Stomach (tissue), 9 donors: Measurements from ENCODE around the gene SLC5A10. TPM values are rescaled to one million over a fixed set of nuclear protein-coding genes. Genes with fewer than 3 reads are reported as not detected.

ENCODE experiments used
- DNase-seq, 2 donors: peaks; one replicate each; pipeline versions ENCODE4 v3.0.0 to v3.0.0-alpha.2; 2013 to 2019
- H3K27ac ChIP-seq, 5 donors: fragments of 200-600 bp in 4 of 5; sonication (generic) in 4 of 5; one replicate each; pipeline ENCODE4 v1.5.1; 2013 to 2019; ENCODE audit warnings: mild to moderate bottlenecking in 1 of 5, moderate library complexity in 1 of 5
- H3K27me3 ChIP-seq, 3 donors: fragments of 200-600 bp; sonication (generic); one replicate each; pipeline ENCODE4 v1.5.1; 2017 to 2019; ENCODE audit warnings: mixed run types in 1 of 3
- H3K36me3 ChIP-seq, 4 donors: fragments of 200-600 bp; sonication (generic); 1 replicate in 3 of 4; 2 replicates in 1 of 4; pipeline ENCODE4 v1.5.1; 2016 to 2019
- H3K4me1 ChIP-seq, 4 donors: fragments of 200-600 bp; sonication (generic); one replicate each; pipeline ENCODE4 v1.5.1; 2016 to 2019
- H3K4me3 ChIP-seq, 4 donors: fragments of 200-600 bp; sonication (generic) in 3 of 4; one replicate each; pipeline ENCODE4 v1.5.1; 2016 to 2019; ENCODE audit warnings: mild to moderate bottlenecking in 1 of 4
- H3K9me3 ChIP-seq, 4 donors: fragments of 200-600 bp; sonication (generic); one replicate each; pipeline ENCODE4 v1.5.1; 2016 to 2019
- EP300 ChIP-seq: sonication (generic); formaldehyde crosslinking; IDR thresholded peaks from one replicate; pipeline ENCODE4 v1.6.1; 2017; ENCODE audit warnings: antibody characterized with exemption
- POLR2A ChIP-seq, 4 donors: fragments of 450-650 bp; IDR thresholded peaks; one replicate each; pipeline ENCODE4 v1.6.1; 2016; ENCODE audit warnings: antibody characterized with exemption in 4 of 4, control low read depth in 2 of 4, mild to moderate bottlenecking in 1 of 4, moderate library complexity in 1 of 4
- POLR2AphosphoS5 ChIP-seq, 3 donors: sonication (generic); formaldehyde crosslinking; IDR thresholded peaks; one replicate each; pipeline ENCODE4 v1.6.1; 2016; ENCODE audit warnings: antibody characterized with exemption in 3 of 3
- WGBS, 5 donors: extraction: QIAGEN DNeasy Blood & Tissue Kit in 3 of 5; methylation state at CpG; one replicate each; pipeline versions ENCODE4 v1.1.5 to v1.1.7; 2013 to 2018; 5-methylcytosine and 5-hydroxymethylcytosine counted together
- intact Hi-C: fragments of 100-400 bp; cut with DNase I; formaldehyde crosslinking; loops from one replicate; pipeline ENCODE4 v1.15.1; 2023; ENCODE audit warnings: low total_unique reads
- polyA plus RNA-seq, 3 donors: library from polyadenylated mRNA; stranded (reverse); fragments of 200-250 nt; gene quantifications; one replicate each; pipeline ENCODE4 v1.2.3, GENCODE V29; 2013
- total RNA-seq, 5 donors: library from RNA; depleted of rRNA; stranded (reverse); fragments of >200 nt; gene quantifications; one replicate each; pipeline versions ENCODE4 v1.1.0 to v1.2.3, GENCODE V29; 2014 to 2016
- TF ChIP-seq, protein P1 (sequence below), 7 experiments: fragments of 450-650 bp in 4 of 7; fragments of 200-600 bp in 3 of 7; sonication (generic) in 3 of 7; IDR thresholded peaks; one replicate each; pipeline ENCODE4 v1.5.1; 2016 to 2019; ENCODE audit warnings: antibody characterized with exemption in 7 of 7, control low read depth in 2 of 7, mild to moderate bottlenecking in 1 of 7
- donor health status: healthy with polysubstance abuse.
- donor health status: Bipolar disorder and iron deficiency.
- donor health status: healthy.

The SLC5A10 gene
- total and polyA plus RNA-seq, 8 donors: 0.06 to 0.46 (median 0.13) TPM; not detected in 5

DNA sequence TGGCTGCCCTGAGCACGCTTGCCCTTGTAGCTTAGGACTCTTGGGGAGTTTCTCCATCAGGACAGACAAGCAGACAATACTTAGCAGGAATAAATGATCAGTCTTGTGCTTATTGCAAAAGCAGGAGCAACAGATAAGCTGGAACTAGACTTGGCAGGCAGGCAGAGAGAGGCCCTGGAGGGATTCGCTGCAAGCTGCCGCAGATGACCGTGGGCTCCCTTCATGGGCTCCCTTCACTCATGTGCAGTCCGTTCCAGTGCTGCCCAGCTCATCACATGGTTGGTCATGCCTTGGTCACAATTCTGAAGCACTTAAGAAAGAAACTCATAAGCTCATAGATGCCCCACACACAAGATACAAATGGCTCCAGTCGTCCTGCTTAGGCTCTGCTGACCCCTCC, 2.4 kb upstream of the SLC5A10 start:
- no peak overlapping the region for H3K4me3 ChIP-seq
- TF ChIP-seq, protein P1, sequence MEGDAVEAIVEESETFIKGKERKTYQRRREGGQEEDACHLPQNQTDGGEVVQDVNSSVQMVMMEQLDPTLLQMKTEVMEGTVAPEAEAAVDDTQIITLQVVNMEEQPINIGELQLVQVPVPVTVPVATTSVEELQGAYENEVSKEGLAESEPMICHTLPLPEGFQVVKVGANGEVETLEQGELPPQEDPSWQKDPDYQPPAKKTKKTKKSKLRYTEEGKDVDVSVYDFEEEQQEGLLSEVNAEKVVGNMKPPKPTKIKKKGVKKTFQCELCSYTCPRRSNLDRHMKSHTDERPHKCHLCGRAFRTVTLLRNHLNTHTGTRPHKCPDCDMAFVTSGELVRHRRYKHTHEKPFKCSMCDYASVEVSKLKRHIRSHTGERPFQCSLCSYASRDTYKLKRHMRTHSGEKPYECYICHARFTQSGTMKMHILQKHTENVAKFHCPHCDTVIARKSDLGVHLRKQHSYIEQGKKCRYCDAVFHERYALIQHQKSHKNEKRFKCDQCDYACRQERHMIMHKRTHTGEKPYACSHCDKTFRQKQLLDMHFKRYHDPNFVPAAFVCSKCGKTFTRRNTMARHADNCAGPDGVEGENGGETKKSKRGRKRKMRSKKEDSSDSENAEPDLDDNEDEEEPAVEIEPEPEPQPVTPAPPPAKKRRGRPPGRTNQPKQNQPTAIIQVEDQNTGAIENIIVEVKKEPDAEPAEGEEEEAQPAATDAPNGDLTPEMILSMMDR (IDR thresholded peaks at IDR 0.05): no peak
- TF ChIP-seq POLR2AphosphoS5 (IDR thresholded peaks at IDR 0.05): no peak
- no peak for TF ChIP-seq EP300
- no peak for TF ChIP-seq POLR2A (IDR thresholded peaks at IDR 0.05)
- peaks cover 0 to 6% (median 0%) of the 10 kb centered on the region in 4 donors for H3K4me1 ChIP-seq
- no peak overlapping the region for H3K27ac ChIP-seq
- DNase-seq: peak in 1 of 2 donors; percentile 24
- WGBS, 5 donors: 67 to 78% (median 76%) methylated on average over 6 of the region's 6 CpGs
- no peaks in the 10 kb centered on the region for H3K36me3 ChIP-seq
- H3K27me3 ChIP-seq: peaks cover 0 to 21% (median 3%) of the 10 kb centered on the region in 3 donors
- intact Hi-C loops: no loop called here
- no peaks in the 10 kb centered on the region for H3K9me3 ChIP-seq

DNA sequence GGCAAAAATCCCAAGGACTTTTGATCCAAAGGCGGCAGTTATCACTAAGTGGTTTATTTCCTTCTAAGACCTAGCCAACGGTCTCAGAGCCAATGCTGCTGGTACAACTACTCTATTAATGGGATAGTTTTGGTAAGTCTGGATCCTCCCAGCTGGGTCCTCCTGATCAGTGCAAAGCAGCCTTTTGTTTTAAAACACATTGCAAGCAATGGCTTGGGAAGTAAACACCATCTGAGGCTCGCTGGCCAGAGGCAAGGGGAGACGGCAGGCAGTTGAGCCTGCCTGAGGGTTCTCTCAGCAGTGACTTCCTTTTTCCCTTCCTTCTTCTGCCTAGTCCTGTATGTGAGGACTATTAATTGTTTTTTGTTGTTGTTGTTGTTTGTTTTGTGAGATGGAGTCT, 1.6 kb upstream of the SLC5A10 start:
- Histone ChIP-seq H3K36me3 (no peaks in the 10 kb centered on the region), H3K27me3 (peaks cover 0 to 21% (median 3%) of the 10 kb centered on the region in 3 donors), H3K4me3 (no peak overlapping the region), H3K4me1 (peaks cover 0 to 6% (median 0%) of the 10 kb centered on the region in 4 donors), H3K9me3 (no peaks in the 10 kb centered on the region), H3K27ac (no peak overlapping the region)
- TF ChIP-seq EP300 (no peak), POLR2A (IDR thresholded peaks at IDR 0.05) (no peak), POLR2AphosphoS5 (IDR thresholded peaks at IDR 0.05) (no peak)
- TF ChIP-seq, protein P1 (IDR thresholded peaks at IDR 0.05): no peak
- intact Hi-C loops: no loop called here
- 57 to 69% (median 65%) methylated on average over 4 of the region's 4 CpGs for WGBS, 5 donors
- DNase-seq: no peak

DNA sequence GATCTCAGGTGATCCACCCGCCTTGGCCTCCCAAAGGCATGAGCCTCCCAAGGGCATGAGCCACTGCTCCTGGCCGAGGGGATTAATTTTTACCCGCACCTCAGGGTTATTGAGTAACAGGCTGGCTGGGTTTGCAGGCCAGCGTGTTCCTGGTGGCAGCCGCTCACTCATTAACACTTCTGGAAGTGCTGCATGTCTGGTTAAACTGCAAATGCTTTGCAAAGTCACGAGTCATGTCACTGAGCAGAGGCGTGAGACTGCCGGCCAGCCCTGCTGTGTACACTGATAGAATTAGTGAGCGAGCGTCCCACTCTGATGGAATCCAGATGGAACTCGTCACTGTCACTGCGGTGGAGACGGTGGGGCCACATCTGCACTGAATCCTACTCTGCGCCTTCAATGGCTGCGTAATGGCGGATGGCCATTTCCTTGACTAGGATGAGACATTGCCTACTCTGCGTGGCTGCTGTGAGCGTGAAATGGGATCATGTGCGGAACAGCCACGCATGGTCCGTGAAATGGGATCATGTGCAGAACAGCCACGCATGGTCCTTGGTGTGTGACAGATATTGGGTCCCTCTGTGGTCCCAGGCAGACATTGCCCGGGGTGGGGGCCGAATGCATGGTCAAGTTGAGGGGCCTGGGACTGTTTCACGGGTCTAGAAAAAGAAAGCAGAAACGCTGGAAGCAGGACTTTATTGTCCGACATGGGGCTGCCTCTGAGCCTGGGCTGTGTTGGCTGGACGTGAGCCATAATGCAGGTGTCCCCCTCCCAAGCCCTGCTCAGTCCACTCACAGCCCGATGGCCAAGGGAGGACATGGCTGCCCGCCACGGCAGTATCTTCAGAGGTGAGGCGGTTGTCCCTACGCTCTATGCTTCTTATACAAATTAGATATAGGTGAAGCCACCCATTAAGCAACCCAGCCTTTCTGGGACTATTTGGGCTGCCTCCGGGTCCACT, 740 bp upstream of the SLC5A10 start:
- Histone ChIP-seq H3K9me3 (no peaks in the 10 kb centered on the region), H3K4me1 (peaks cover 0 to 6% (median 0%) of the 10 kb centered on the region in 4 donors), H3K27me3 (peaks cover 0 to 21% (median 3%) of the 10 kb centered on the region in 3 donors), H3K27ac (no peak overlapping the region), H3K4me3 (no peak overlapping the region), H3K36me3 (no peaks in the 10 kb centered on the region)
- peak; percentile 41 to 82 for DNase-seq
- TF ChIP-seq EP300 (no peak), POLR2A (IDR thresholded peaks at IDR 0.05) (no peak), POLR2AphosphoS5 (IDR thresholded peaks at IDR 0.05) (no peak)
- TF ChIP-seq, protein P1 (IDR thresholded peaks at IDR 0.05): no peak
- WGBS, 5 donors: 61 to 75% (median 69%) methylated on average over 24 to 34 of the region's 34 CpGs
- intact Hi-C loops: no loop called here

DNA sequence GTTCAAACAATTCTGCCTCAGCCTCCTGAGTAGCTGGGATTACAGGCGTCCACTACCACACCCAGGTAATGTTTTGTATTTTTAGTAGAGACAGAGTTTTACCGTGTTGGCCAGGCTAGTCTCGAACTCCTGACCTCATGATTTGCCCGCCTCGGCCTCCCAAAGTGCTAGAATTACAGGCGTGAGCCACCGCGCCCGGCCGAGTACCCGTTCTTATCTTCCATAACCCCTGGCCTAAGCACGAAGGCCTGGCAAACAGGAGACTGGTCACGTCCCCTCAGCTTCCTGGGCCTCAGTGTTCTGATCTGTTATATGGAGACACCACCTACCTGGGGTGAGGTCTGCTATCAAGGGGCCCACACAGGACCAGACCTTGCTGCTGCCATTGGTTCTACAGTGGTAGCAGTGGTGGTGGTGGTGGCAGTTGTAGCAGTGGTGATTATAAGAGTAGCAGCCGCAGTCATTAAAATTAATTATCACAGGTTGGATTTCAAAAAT, 1.3 kb downstream of the SLC5A10 start:
- Histone ChIP-seq H3K4me3 (no peak overlapping the region), H3K4me1 (peaks cover 0 to 6% (median 0%) of the 10 kb centered on the region in 4 donors), H3K27me3 (peaks cover 0 to 12% (median 0%) of the 10 kb centered on the region in 3 donors), H3K27ac (no peak overlapping the region), H3K36me3 (no peaks in the 10 kb centered on the region), H3K9me3 (no peaks in the 10 kb centered on the region)
- intact Hi-C loops: no loop called here
- WGBS, 5 donors: 68 to 87% (median 82%) methylated on average over 14 of the region's 14 CpGs
- no peak for DNase-seq
- TF ChIP-seq, protein P1 (IDR thresholded peaks at IDR 0.05): no peak
- TF ChIP-seq POLR2AphosphoS5 (IDR thresholded peaks at IDR 0.05) (no peak), POLR2A (IDR thresholded peaks at IDR 0.05) (no peak), EP300 (no peak)
